ENCODE data around the gene SLCO2A1. TPM values are rescaled to one million over a fixed set of nuclear protein-coding genes. Genes with fewer than 3 reads are reported as not detected.
"Not testable (repeated sequence)": the region's sequence is repeated elsewhere in the genome, so short reads cannot be mapped to it uniquely, and the experiment has no call there.

The SLCO2A1 gene
- 11.6 TPM for total RNA-seq
- long read RNA-seq, partial matches to known transcripts: 5 of 10 reads
- long read RNA-seq, other reads (novel, unspliced or antisense): 5 of 10 reads

DNA sequence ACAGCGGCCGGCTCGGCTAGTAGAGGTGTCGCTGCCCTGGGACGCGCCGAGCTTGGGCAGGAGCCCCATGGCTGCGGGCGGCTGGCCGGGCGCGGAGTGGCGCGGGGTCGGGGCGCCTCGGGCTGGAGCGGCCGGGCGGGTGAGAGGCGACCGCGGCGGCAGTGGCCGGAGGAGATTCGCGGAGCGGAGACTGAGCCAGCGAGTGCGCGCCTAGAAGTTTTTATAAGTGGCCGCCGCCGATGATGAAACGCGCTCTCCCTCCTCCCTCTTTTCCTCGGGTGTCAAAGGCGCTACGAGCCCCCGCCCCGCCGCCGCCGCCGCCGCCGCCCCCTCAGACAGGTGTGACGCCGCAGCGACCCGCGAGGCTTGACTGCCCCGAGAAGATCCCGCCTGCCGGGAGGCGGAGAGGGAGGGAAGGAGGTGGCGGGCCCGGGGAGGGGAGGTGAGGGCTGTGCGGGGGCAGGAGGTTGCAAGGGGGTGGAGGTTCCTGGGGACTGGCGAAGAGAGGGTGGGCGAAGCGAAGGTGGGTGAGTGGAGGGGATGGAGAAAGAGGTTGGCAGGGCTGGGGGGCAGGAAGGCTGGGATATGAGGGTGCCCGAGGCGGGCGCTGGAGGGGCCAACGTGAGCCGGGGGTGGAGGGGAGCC lies at the start of gene SLCO2A1:
TSS of gene SLCO2A1 (minus strand) at position 192 of the 645 bp plus-strand sequence. CDS start at position 69, 123 bp downstream.
- peak; percentile 48 for DNase-seq
- peak; percentile 76 for ATAC-seq
- intact Hi-C loops (cut with micrococcal nuclease): no loop called here

DNA sequence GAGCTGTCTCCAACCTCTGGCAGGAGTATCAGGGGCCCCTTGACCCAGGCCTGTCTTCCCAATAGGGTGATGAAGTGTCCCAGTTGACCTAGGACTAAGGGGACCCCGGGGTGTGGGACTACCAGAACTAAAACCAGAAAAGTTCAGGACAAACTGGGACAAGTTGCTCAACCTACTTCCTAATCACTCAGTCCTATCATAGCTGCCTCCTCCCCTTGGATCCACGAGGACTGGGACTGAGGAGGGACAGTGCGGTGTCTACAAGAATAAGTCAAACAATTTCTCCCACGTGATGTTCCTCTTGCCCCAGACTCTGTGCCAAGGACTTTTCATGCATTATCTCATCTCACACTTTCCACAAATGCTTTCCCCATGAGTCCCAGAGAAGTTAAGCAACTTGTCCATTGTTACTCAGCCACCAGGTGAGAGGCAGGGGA lies 49.4 kb upstream of the SLCO2A1 start:
- intact Hi-C loops (cut with micrococcal nuclease): no loop called here

DNA sequence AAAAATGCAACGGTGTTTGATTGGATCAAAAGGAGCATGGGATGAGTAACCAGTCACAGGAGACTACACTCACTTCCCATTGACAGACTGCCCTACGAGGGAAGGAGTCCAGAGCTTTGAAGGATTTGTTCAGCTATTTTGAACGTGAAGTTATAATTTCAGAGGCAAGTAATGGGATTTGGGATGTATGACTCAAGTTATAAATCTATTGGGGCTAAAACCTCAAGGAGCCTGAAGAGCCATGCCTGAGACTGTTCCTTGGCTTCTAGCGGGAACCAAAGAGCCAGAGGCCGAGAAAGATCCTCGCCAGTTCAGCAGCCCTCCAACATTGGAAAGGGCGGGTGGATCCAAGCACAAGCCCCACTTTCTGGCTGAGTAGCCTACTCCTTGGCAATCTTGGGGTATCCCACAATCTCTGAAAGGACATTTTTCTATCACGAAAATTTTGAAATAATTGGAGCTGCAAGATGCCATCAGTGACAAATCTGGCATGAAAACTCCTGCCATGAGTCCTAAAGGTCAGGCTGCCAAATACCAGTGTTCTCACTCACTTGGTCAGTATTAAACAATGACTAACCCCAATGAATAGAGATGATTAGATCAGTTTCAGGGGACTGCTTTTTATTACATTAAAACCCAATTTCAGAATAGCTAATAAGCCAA lies 48.6 kb upstream of the SLCO2A1 start:
- ATAC-seq (no peak), DNase-seq (no peak)
- intact Hi-C loops (cut with micrococcal nuclease): no loop called here

More for the DNA sequence above, 49.4 kb upstream of the SLCO2A1 start:
- no peak for ATAC-seq
- no peak for DNase-seq

DNA sequence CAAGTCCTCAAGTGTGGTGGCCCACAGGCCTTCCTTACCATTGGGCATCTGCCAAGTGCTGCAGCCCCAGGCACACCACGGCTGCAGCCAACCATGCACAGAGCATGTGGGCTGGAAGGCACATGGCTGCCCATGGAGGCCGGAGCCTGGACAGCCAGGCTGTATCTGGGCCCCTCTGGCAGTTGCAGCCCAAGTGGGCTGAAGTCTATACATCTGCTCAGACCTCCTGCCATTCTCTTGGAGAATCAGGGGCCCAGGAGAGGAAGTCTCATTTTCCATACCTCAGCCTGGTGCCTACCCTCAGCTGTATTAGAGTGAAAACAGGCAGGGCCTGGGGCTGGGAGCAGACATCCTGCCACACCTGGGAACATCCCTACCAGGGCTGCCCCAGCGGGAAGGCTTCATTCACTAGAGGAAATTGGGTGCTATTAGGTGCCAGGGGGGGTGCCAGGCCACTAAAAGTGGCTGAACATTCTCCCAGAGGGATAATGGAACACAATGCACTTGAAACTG lies 48.0 kb upstream of the SLCO2A1 start:
- no peak for ATAC-seq
- DNase-seq: no peak
- intact Hi-C loops (cut with micrococcal nuclease): no loop called here

DNA sequence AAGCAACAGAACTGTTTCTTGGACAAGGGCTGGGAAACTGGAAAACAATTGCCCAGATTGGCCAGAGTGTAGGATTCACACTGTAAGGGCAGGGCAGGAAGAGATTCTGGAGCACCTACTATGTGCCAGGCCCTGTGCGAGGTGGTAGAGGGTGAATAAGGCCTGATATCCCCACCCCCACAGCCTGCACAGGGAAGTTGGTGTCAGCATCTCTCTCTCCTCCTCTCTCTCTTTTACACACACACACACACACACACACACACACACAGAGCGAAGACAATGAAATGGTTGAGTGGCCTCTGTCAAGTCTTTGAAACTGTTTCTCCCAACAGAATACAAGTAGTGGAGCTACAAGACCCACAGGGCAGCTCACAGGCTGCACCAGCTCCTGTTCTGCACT lies 47.1 kb upstream of the SLCO2A1 start:
- intact Hi-C loops (cut with micrococcal nuclease): no loop called here
- DNase-seq (no peak), ATAC-seq (no peak)

DNA sequence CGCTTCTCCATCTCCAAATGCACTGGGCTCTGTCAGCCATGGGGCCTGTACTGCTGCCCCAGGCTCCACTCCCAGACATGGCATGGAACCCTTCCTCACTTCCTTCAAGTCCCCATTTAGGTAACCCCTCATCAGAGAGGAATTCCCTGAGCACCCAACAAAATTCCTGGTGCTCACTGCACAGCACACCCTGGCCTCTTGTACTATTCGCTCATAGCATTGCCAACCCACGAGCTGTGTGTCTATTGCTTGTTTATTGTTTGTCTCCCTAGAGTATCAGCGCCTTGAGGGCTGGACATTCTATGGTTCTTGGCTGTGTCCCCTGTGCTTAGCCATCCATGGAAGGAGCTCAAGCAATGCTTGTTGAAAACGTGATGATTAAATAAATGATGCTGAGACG lies 46.1 kb upstream of the SLCO2A1 start:
- DNase-seq (no peak), ATAC-seq (no peak)
- intact Hi-C loops (cut with micrococcal nuclease): no loop called here

DNA sequence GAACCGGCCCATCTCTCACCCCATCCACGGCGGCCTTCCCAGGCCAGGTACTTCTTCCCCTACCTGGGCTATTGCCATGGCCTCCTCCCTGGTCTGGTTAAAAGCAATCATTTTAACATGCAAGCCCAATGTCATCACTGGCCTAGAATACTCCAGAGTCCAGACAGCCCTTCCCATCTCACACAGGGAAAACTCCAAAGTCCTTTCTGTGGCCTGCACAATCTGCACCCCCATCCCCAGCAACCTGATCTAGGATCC lies 45.8 kb upstream of the SLCO2A1 start:
- DNase-seq: no peak
- intact Hi-C loops (cut with micrococcal nuclease): no loop called here
- ATAC-seq: no peak

DNA sequence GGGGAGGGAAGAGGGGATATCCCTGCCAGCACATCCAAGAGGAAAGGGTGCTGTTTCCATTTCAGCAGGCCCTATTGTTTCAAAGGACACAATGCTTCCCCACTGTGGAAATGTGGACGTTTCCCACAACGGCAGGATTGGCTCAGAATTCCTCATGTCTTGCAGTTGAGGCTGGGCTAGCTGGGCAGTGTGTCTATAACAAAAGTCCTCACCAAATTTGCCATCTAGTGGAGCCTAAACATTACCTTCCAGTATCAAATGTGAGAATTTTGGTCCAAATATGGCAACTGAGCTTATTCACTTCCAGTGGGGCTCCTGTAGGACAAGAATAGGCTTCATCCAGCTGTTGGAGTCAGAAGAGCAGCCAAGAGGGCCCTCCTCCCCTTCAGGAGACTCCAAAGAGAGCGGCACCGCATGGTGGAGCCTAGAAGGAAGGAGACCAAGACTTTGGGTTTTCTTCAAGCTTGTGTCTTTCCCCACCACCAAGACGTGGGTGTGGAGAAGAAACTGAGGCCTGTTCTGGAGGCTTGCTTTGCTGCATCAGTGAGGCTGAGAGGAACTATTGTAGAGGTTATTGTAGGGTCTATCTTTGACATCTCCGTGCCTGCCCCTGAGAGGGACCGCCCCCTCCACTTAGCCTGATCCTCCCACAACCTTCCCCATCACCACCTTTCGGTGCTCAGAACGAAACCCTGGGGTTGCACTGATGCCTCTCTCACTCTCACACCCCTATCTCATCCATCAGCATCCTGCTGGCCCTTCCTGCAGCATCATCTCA lies 45.3 kb upstream of the SLCO2A1 start:
- no peak for DNase-seq
- intact Hi-C loops (cut with micrococcal nuclease): no loop called here
- no peak for ATAC-seq

DNA sequence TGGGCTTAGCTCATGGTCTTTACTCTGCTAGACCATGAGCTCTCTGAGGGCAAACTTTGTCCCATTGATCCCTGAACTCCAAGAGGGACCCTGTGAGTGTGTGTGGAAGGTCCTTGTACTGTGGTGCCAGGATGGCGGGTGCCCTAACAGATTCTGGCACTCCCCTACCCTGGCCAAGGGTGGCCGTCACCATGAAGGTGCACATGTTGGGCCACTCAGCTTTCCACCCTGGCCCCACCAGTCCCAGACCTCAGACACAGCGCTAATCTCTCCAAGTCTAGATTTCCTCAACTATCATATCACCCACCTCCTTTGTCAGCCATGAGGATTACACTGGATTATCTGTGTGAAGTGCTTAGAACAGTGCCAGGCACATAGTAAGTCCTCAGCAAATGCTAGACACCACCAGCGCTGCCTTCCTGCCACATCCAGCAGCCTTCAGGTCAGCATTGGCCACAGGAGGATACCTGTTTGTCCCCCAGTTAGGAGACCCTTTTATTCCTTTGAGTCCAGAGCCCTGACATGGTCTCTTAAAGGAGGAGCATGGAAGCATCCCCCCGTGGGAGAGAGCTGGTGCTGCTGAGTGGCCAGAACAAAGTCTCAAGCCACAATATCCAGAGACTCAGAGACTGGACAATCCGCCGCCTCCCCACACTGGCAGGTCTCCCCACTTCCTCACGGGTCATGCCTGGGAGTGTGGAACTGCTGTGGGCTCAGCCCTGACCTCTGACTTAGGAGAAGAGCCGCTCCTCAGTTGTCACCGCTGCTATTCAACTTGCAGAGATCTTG lies 44.5 kb upstream of the SLCO2A1 start:
- intact Hi-C loops (cut with micrococcal nuclease): no loop called here
- no peak for DNase-seq
- ATAC-seq: no peak

DNA sequence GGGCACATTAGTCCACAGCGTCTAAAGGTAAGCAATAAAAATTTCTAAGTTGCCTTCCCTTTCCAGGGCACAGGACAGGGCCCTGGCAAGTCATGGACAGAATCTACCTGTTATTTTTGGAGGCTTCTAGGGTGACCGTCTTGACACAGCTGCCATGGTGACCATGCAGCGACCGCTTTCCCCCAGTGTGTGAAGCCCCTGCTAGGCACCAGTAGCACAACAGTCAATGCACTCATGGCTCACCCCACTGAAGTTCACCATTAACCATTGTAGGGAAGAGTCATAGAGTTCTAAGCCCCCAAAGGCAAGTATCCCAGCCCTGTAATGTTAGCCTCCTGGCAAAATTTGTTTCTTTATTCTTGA lies 43.8 kb upstream of the SLCO2A1 start:
- intact Hi-C loops (cut with micrococcal nuclease): no loop called here
- DNase-seq: no peak

DNA sequence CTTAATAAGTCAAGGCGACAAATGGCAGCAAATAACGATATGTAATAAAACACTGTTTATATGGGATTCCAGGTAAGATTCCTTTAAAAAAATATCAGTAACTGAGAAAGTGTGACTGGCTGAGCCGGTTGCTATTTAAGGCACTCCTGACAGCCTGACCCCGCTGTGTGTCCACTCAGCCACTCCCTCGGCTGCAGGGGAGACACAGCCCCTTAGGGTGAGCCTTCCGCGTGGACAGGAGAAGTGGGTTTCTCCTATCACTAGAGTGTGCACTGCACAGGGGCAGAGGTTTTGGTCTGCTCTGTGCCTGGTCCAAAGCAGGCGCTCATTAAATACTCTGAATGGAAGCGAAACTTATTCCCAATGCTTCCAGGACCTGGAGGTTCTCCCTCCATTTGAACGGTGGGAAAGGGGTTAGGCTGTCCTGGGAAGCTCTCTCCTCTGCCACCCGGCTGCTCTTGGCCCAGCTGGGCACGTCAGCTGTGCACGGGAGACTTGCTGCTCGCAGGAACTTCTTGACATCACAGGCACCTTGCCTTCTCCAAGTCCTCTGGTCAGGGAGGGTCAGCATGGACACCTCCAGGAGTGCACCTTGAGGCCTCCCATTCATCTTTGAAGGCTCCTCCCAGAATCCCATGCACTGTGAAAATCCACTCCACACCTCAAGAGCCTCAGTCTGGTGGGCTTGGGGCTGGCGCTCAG lies 43.3 kb upstream of the SLCO2A1 start:
- intact Hi-C loops (cut with micrococcal nuclease): no loop called here
- ATAC-seq (no peak), DNase-seq (no peak)

More for the DNA sequence above, 43.8 kb upstream of the SLCO2A1 start:
- no peak for ATAC-seq

DNA sequence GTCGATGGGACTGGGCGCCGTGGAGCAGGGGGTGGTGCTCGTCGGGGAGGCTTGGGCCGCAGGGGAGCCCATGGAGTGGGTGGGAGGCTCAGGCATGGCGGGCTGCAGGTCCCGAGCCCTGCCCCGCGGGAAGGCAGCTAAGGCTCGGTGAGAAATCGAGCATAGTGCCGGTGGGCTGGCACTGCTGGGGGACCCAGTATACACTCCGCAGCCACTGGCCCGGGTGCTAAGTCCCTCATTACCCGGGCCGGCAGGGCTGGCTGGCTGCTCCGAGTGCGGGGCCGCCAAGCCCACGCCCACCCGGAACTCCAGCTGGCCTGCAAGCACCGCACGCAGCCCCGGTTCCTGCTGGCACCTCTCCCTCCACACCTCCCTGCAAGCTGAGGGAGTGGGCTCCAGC lies 40.6 kb upstream of the SLCO2A1 start:
- intact Hi-C loops (cut with micrococcal nuclease); DNase-seq: not testable (repeated sequence)

DNA sequence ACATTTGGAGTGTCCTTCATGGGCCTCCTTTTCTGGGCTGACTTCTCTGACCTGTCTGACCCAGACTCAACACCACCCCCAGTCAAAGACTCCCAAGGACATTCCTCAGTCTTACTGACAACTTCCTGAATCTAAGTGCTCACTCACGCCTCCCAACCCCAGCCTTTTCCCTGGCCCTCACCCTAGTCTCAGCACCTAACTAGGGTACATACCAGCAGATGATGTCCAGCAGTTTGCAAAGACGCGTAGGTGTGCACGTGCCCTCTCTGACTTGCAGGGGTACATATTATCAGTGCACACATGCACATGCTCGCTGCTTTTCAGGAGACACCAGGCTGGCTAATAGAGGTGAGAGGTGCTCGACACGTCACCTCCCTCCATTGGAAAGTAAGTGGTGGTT lies 38.7 kb upstream of the SLCO2A1 start:
- ATAC-seq (no peak), DNase-seq (no peak)
- intact Hi-C loops (cut with micrococcal nuclease): no loop called here

More for the DNA sequence above, 40.6 kb upstream of the SLCO2A1 start:
- not testable (repeated sequence) for ATAC-seq

DNA sequence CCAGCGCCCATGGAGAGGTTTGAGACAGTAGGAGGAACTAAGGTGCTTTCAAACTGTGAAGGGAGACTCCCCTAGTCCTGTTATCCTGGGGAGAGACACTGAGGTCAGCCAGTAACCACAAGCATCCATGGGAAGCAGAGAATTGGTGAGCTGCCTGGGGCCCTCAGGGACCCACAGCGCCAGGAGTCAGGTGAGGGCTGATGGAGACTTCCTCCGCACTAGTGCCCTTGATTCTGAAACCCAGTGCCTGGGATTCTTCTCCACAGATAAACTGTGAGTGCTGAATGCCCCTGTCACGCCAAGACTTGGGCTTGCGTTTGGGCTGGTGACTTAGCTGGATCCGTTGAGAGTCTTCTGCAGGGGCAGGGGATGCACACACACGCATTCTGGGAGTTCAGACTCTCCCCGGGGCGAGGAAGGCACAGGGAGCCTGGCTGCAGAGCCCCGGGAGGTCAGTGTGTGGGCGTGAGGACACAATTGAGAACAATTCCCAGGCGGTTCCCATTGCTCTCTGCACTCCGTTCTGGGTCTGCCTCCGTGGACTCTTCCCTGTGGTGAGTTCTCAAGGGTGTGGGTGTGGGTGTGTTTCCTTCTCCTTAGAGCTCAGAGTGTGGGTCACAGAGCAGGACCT lies 37.9 kb upstream of the SLCO2A1 start:
- ATAC-seq (peak; percentile 6), DNase-seq (no peak)
- intact Hi-C loops (cut with micrococcal nuclease): no loop called here

DNA sequence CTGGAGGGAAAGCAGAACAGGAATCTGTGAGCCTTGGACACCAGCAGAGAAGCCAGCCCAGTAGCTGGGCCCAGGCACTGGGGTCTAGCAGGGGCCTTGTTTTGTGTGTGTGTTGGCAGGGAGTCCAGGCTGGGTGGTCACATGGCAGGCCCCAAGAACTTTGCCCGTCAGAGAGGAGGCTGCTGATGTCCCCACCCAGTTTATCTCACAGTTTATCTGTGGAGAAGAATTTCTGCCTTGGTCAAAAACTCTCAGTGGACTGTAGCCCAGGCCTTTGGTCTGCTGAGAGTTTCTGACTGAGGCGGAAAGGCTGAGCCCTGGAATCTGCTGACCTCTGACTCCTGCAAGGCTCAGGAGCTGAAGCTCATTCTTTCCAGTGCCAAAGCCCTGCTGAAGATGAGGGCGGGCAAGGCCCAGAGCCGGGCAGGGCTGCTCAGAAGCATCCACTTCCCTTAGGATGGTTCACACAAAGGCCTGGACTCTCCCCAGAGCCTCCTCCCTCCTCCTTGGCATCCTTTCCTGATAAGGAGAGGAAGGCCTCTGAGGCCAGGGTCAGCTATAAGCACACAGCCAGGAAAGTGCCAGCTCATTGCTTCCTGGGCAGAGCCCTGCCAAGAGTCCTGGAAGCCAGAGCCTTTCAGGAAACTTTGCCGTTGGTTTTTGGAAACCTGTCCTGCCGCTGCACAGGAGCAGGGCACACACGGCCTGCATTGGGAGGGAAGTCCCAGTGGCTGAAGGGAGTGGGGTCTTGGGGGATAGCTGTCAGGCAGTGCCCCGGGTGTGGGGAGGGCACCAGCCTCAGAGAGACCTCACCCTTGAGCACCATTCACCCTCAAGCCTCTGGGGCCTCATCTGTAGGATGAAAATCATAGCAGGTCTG lies 37.2 kb upstream of the SLCO2A1 start:
- ATAC-seq: peak; percentile 54
- DNase-seq: no peak
- intact Hi-C loops (cut with micrococcal nuclease): no loop called here

DNA sequence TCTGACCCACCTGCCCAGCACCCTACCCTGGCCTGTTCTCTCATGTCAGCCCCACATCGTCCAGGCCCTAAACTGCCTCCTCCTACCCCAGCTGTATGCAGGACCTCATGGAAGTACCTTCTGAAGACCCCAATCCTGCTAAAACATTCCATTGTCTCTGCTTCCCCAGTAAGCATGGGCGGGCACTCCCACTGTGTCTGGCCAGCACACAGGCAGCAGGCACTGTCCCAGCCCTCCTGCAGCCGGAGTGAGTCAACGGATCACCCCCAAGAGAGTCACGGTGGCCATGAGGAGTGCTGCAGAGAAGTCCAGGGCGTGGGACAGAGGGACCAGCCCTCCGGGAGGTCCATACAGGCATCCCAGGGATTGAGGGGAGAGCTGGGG lies 36.4 kb upstream of the SLCO2A1 start:
- DNase-seq (no peak), ATAC-seq (no peak)
- intact Hi-C loops (cut with micrococcal nuclease): no loop called here

All from left ventricle myocardium superior (tissue), 1 donor.